ENCODE results near the gene OTOG.

Gene OTOG

GRCh38 chr11:17672469-17672868 lies 125.4 kb downstream of the OTOG start:
- no peak for DNase-seq

DNA sequence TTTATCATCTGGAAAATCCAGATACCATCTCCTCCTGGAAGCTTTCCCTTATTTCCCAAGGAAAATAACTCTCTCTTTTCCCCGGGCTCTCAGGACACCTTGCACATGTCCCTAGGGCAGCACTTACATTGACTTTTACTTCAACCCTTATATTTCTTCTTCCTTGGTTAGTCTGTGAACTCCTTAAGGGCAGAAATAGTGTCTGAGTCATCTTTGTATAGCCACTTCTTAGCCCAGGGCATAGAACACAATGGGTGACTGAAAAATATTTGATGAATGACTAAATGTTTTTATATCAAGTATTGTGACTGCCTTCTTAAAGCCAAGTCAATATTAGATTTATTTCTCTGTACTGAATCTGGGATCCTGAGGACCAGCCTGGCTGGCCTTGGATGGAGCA lies 126.9 kb downstream of the OTOG start:
- no peak for DNase-seq

DNA sequence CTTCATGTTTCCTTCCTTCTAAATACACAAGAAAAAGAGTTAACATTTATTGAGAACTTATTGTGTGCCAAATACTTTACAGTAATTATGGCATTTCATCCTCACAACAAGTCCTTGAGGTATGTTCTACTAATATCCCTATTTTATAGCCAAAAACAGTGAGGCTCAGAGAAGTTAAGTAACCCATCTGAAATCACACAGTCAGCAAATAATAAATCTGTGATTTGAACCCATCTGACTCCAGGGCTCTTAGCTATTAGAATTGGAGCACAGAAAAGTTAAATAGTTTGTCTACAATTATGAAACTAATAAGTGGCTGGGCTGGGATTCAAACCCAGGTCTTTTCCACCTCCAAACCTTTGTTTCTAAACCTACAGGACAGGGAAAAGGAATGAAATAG lies 135.8 kb downstream of the OTOG start:
- DNase-seq = no peak

- DNase-seq = no peak
These were observed 136.5 kb downstream of the OTOG start for GRCh38 chr11:17683377-17684161.

GRCh38 chr11:17684550-17684949 lies 137.5 kb downstream of the OTOG start:
- no peak for DNase-seq

GRCh38 chr11:17686231-17686980 lies 139.3 kb downstream of the OTOG start:
- DNase-seq = no peak

DNA sequence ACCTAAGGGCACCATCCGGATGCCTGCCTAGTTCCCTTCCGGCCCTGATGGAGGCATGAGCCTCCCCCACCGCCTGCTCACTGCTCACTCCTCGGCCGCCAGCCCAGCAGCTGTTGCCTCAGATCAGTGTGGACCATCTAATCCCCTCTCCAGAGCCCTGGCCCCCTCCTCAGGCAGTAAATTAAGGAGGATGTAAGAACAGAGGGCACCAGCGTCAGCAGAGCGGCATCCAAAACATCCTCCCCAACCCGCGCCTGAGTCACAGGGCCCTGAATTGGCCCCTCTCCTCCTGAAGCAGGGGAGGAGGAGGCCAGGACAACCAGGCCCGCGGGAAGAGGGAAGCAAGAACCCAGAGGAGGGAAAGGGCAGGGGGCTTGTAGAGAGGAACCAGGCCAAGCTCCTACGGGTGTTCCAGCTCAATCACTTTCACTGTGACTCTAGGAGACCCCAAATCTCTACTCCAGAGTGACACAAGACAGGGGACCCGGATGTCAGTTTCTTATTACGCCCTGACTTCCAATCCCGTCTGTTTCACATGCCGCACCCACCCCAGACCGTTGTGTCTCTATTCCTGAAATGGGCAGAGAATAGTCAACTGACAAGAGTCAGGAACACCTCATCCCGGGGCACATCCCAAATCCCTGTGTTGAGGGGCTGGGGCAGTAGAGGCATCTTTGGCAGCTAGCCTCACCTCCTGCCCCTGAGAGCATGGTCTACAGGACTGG lies 141.0 kb downstream of the OTOG start:
- DNase-seq = no peak

DNA sequence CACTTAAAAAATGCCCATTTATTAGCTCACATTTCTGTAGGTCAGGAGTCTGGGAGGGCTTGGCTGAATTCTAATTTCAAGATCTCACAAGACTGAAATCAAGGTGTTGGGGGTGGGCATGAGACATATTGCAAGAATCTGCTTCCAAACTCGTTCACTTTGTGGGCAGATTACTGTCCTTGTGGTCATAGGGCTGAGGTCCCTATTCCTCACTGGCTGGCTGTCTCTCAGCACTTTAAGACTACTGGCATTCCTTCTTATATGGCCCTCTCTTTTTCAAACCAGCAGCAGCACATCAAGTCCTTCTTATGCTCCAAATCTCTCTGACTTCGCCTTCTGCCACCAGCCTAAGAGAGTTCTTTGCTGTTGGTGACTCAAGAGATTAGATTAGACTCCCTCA lies 144.5 kb downstream of the OTOG start:
- DNase-seq = no peak

DNA sequence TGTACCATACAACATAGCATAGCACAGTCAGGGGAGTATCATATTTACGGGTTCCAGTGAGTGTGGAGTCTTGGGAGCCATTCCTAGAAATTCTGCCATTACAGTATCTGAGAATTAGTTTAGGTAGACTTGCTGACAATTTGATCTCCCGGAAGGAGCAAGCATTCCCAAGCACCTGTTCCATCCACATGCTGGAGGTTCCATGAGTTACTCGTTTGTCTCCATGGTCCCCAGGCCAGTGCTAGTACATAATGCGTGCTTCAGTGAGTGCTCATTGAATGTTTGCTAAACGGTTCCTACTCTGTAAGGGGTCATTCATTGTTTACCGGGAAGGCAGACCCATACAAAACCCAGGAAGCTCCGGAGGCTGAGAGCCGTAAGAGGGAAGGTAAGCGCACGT lies 144.9 kb downstream of the OTOG start:
- DNase-seq = no peak

DNA sequence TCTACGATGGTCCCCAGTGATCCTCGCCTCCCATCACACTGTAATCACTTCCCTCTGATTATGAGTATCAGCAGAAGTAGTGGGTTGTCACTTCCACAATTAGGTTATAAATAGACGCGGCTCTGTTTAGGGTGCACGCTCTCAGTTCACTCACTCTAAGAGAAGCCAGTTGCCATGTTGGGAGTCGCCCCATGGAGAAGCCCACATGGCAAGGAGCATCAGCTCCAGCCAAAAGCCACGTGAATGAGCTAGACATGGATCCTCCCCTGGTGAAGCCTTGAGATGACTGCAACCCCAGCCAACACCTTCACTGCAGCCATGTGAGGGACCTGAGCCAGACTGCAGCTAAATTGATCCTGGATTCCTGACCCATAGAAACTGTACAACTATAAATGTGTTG lies 145.9 kb downstream of the OTOG start:
- DNase-seq = no peak

- no peak for DNase-seq
These were observed 146.5 kb downstream of the OTOG start for GRCh38 chr11:17693531-17693930.

DNA sequence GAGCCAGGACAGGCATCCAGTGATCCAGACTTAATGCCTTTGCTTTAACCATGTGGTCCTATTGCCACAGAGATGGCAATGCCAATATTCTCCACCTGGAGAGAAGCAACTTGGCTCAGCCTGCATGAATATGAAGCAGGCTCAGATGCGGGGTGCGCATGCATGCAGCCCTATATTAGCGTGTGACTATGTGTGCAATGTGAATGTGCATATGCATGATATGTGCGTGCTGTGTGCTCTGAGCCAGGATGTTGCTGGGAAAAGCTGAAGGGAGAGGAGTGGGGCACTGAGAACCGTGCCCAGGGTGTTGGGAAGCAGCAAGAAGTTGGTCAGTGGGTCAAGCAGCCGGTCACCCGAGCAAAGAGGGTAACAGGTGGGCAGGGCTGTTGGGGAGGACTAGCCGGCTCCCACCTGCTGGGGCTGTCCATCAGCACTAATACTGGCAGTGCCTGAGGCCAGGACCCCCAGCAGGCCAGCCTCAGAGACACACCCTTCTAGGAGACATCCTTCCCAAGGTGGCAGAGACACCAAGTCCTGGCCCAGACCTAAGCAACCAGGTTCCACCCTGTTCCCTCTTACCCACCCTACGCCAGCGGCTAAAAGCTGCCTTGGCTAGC lies 147.5 kb downstream of the OTOG start:
- DNase-seq = no peak

GRCh38 chr11:17695454-17696441 lies 148.7 kb downstream of the OTOG start:
- DNase-seq = no peak

DNA sequence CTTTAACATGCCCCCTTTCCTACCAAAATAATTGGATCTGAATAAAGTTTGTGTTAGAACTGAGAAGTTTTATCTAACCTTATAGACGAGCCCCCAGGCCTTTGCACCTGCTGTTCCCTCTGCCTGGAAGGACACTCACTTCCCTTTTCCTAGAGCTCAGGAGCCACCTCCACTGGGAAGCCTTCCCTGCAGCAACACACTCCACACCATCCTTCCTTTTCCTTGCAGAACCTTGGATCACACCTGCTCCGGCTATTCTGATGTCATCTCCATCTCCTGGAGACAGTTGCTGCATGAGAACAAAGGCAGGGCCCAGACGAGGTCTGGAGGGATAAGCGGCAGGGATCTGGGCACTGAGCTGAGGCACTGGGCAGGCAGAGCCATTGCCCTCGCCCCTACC lies 149.7 kb downstream of the OTOG start:
- DNase-seq = no peak

All from hippocampal formation (tissue), 2 donors.